Measurements from ENCODE around the gene LRRC61.

LRRC61 gene

DNA sequence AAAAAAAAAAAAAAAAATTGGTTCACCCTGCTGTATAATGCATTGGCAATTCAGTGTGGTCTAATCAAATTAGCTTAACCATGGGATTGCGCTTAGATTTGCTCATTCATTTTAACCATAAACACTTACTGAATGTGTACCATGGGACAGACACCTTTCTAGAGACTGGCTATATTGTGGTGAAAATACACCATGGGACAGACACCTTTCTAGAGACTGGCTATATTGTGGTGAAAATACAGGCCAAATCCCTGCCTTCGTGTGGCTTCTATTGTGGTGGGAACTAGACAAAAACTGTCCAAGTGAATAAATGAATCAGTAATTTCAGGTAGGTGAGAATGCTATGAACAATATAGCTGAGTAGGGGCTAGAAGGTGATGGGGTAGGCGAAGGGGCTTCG, 35.3 kb downstream of the LRRC61 start:
- no peak for DNase-seq

DNA sequence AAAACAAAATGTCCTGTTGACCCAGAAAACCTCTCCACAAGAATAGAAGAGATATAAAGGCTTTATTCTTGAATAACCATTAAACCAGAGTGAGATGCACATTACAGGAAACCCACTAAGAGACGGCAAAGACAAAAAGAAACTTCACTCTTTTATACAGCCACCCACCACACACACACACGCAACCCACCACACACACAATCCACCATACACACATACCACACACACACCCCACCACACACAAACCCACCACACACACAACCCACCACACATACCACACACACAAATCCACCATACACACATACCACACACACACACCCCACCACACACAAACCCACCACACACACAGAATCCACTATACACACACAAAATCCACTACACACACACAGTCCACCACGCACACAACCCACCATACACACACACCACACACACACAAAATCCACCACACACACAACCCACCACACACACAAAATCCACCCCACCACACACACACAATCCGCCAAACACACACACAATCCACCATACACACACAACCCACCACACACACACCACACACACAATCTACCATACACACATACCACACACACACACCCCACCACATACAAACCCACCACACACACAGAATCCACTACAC, 36.0 kb downstream of the LRRC61 start:
- DNase-seq: no peak

DNA sequence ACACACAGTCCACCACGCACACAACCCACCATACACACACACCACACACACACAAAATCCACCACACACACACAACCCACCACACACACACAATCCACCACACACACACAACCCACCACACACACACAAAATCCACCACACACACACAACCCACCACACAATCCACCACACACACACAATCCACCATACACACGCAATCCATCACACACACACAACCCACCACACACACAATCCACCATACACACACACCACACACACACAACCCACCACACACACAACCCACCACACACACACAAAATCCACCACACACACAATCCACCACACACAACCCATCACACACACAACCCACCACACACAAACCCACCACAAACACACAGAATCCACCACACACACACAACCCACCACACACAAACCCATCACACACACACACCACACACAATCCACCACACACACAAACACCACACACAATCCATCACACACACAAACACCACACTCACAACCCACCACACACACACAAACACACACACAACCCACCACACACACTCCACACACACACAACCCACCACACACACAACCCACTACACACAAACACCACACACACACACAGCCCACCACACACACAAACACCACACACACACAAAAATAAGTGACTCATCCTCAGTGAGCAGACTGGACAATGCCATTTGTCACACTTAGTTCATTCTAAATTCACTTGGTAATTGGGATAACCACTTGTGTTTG, 36.6 kb downstream of the LRRC61 start:
- no peak for DNase-seq

DNA sequence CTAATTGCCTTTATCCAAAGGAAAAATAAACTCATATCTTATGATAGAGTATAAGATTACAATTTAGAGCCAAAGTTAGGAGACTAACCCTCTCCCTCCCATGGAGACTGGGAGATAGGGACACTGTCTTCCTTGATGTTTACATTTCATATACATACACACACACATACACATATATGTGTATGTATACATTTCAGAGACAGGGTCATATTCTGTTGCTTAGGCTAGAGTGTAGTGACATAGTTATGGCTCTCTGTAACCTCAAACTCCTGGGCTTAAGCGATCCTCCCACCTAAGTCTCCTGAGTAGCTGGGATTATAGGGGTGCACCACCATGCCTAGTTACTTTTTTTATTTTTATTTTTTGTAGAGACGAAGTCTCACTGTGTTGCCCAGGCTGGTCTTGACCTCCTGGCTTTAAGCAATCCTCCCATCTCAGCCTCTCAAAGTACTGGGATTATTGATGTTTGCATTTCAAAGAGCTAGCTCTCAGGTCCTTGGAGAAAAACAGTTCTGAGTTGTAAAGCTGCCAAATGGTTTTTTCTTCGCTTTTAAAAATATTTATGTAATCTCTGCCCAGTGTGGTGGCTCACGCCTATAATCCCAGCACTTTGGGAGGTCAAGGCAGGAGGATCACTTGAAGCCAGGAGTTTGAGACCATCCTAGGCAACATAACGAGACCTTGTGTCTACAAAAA, 37.4 kb downstream of the LRRC61 start:
- DNase-seq: no peak

DNA sequence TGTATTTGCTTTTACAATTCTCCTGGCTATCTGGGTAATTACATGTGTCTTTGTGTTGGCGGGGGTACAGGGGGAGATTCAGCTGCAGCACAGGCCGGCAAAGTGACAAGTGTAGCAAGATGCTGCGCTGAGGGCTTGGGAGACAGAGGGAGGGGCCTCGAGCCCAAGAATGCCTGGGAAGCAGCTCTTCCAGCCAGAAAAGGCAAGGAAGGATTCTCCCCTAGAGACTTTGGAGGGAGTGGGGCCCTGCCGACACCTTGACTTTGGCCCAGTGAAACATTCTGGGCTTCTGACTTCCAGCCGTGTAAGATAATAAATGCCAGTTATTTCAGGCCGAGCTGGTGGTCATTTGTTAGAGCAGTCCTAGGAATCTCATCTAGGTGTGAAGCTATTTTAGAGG, 38.2 kb downstream of the LRRC61 start:
- no peak for DNase-seq

DNA sequence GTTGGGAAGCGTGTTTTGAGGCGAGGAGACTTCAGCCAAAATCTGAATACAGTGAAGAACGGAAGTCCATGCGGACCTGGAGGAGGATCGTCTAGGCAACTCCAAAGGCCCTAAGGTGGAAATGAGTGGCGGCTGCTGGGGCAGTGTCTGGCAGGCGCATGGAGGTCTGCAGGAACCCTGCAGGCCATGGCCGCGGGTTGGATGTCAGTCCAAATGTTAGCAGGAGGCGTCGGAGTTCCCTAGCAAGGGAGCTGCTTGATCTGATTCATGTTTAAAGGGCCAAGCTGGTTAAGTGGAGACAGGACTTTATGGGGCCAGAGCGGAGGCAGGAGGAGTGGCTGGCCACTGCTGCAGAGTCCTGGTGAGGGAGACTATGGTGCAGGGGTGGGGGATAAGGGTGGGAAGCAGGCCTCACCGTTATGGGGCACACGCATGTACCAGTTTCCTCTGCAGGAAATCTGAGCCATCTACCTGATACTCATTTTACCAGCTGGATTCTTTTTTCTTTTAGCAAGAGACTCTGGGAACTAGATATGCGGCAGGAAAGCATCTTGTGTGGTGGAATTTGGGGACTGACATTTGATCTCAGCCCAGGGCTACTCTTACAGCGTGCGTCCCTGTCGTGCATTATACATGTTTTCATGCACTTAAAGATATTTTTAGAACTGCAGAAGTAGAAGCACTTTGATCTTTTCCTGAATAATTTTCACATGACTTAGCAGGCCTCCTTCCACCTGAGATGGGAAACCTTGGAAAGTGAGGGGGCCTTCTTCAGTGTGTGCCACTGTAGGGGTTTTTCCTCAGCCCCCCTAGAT, 38.9 kb downstream of the LRRC61 start:
- no peak for DNase-seq

DNA sequence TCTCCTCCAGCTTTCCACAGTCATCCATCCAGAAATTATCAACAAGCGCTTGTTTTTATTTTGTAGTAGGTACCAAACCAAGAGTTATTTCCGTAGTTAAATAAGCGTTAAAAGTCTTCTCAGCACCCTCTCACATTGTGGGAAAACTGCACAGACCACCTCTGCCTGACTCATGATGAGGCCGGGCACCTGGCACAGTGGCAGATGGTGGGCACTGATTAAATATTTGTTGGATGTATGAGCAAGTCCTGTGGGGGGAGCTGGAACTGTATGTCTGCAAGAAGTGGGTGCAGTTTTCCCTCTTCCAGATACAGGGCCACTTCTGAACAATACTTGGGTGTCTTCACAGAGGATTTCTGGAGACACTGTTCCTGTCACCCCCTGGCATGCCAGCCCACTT, 40.2 kb downstream of the LRRC61 start:
- DNase-seq: peak; percentile 63

DNA sequence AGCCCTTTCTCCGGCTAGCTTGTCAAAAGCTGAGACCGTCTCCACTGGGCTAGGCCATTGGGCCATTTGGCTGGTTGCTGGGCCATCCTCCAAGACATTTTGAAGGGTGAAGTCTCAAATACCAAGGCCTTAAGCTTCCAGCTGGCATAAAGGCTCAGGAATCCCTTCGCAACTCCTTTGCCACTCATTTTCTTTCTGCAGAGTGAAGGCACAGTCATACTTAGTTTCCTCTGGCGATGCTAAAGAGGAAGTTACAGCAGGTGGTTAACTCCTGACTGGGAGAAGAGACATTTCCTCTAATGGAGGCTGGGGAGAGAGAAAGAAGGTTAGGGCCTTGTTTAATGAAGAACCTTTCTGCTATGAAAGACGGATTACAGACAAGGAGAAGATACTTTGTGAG, 40.7 kb downstream of the LRRC61 start:
- DNase-seq: no peak

DNA sequence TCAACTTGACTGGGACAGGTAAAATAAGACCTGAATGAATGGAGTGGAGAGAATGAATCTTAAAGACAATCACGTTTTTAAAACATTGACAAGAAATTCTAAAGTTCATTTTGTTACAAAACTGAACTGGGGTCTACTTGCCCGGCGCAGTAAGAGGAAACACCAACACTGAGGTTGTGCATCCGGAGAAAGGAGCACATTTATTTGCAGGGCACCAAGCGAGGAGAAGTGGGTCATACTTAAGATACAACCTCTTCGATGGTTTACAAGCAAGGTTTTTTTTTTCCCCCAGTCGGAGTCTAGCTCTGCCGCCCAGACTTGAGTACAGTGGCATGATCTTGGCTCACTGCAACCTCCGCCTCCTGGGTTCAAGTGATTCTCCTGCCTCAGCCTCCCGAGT, 42.0 kb downstream of the LRRC61 start:
- no peak for DNase-seq

DNA sequence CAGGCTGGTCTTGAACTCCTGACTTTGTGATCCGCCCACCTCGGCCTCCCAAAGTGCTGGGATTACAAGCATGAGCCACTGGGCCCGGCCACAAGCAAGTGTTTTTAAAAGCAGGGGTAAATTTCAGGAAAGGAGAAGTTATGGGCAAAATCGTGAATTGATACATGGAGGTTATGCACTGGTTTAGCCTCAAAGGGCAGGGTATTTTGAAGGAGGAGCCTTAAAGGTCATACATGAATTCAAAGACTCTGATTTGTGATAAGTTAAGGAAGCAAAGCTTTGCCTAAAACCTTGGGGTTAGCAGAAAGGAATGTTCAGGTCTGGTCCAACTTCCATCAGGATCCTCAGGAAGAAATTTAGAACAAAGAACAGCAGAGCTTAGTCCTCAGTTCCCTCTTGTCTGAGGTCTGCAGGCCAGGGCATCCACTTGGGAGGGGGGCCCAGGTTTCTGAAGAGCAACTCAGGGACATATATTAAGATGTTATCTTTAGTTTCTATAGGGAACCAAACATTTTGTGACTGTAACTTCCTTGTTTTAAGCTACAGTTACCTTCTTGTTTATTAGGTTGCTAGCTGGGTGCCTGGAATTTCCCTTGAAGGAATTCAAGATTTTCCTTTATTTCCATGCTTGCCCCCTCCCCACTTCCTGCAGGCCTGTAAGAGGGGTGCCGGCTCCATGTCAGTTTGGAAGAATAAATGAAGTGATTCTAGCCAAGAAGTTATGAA, 42.7 kb downstream of the LRRC61 start:
- DNase-seq: no peak

DNA sequence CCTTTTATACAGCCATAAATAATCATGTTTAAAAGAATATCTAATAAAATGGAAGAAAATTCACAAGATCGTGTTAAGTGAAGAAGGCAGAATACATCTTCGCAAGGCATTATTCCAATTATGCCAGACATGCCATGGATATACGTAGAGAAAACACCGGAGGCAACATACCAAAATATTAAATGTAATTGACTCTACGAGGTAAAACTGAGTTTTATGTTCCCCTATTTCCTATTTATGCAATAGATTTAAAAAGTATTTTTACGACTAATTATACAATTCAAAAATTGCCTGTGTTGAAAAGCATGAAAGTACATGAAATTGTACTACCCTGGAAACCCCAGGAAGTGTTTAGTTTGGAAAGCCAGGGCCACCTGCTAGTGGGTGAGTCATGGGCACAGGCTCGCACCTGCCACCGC, 44.5 kb downstream of the LRRC61 start:
- DNase-seq: peak; percentile 91

DNA sequence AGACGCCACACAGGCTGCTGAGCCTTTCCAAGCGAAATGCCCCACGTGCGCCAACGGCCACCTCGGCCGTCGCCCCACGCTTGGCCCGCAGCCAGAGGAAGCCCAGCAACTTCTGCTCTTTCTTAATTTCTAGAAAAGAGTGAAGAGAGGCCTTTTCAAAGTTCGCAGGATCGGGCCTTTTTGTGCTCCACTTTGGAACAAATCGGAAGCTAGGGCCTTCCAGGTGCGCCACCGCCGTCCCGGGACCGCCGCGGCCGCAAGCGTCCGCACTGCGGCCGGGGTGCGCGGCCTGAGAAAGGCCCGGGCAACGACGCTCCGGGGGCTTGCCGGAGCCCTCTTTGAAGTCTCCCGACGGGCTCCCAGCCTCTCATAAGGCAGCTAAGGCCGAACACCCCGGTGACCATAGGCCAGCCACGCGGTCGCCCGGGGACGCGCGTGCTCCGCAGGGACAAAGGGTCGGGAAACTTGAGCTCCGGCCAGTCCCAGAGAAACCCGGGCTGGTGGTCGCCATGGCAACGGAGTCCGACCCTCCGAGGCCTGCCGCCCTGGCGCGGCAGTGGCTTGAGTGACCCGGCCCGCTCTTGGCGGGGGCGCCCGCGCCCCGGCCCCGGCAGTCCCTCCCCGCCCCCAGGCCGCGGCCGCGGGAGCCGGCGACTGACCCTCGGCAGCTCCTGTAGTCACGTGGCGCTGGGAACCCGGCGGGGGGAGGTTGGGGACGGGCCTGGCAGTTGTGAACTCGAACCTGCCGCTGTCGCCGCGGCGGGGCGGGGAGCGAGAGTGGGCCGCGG, 45.1 kb downstream of the LRRC61 start, which contains the start of gene REPIN1:
Gene REPIN1 (plus strand): TSS at position 727 of the 788 bp plus-strand sequence. CDS start 890 bp downstream, outside the sequence.
- peak; percentile 92 for DNase-seq

DNA sequence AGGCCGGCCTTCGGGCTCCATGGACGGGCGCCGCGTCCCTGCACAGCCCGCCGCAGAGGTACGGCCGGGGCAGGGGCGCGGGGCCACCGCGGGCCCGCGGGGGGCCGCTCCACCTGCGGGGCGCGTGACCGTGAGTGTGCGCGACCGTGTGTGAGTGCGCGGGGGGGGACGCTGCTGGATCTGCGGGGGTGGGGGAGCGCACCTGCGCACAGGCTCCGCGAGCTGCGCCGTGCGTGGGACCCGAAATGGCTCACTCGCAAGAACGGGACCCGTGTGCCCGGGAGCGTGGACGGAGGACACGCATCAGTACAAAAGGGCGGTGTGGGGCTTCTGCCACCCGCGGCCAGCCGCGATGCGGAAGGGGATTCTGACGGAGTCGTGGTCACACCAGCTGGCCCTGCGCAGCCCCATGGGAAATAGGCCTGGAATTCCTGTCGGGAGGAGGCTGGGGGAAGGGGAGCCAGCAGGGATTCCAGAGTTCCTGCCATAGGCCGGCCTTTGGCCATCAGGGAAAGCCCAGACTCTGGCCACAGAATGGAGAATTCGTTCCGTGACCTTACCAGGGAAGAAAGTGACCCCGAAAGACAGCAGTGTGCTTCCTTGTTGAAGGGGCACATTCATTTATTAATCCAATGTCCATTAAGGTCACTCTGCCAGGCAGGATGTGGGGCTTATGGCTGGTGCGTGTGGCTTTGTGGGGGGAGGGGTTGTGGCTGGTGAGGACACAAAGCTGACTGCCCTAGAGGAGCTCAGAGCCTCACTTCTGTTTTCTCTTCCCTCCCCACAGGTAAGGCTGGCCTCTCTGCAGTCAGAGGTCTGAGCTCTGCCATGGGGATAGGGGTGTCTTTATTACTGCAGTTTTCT, 46.0 kb downstream of the LRRC61 start:
- peak; percentile 61 for DNase-seq

DNA sequence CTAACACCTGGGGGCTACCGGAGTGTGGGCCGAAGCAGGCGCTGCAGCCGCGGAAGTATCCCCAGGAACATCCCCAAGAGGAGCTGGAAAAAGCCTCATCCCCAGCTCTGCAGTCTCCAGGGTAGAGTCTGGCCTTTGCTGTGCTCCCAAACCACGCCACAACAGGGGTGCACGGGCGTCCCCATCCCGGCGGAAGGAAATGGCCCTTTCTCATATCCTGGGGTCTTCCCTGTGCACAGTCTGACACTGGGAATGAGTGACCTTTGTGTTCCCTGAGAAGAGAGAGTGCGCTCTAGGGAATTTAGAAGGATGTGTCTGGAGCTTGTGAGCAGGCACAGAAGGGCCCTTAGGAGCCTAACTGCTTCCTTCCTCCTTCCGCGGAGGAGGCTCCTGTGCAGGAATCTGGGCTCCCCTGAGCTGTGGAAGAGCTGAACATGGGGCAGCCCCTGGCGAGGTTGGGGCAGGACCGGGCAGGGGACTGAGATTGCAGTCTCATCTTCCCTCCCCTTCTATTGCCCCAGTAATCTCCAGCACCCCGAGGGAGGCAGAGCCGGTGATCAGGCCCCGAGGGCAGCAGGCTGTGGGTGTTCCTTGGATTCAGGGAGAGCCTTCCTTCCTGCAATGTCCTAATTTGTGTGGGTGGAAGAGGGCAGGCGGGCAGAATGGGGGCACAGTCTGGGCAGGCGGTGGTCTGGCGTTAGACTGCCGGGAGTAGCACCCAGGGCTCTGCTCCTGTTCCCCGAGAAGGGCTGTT, 46.8 kb downstream of the LRRC61 start:
- DNase-seq: no peak

DNA sequence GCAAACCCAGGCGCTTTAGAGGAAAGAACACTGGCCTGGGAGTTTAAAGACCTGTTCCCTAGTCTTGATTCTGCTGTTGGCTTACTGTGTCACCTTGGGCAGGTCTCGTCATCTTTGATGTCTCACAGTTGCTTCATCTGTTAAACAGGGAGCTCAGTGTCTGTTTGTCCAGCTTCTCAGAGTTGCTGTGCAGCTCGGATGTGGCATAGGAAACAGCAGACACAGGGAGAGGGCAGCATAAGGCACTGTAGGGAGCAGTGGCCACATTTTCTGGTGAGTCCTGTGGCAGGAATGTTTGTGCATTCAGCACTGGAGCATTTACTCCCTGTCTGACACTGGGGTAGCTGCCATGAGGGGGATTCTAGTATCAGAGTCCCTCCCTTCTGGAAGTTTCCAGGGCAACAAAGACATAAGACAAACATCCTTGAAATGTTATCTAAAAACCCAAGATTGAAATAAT, 47.5 kb downstream of the LRRC61 start:
- no peak for DNase-seq

DNA sequence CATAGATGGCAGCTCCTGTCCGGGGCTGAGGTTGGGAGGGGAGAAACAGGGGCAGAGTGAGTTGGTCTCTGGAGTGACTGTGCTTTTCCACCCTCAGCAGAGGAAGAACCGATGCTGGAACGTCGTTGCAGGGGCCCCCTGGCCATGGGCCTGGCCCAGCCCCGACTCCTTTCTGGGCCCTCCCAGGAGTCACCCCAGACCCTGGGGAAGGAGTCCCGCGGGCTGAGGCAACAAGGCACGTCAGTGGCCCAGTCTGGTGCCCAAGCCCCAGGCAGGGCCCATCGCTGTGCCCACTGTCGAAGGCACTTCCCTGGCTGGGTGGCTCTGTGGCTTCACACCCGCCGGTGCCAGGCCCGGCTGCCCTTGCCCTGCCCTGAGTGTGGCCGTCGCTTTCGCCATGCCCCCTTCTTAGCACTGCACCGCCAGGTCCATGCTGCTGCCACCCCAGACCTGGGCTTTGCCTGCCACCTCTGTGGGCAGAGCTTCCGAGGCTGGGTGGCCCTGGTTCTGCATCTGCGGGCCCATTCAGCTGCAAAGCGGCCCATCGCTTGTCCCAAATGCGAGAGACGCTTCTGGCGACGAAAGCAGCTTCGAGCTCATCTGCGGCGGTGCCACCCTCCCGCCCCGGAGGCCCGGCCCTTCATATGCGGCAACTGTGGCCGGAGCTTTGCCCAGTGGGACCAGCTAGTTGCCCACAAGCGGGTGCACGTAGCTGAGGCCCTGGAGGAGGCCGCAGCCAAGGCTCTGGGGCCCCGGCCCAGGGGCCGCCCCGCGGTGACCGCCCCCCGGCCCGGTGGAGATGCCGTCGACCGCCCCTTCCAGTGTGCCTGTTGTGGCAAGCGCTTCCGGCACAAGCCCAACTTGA, 48.2 kb downstream of the LRRC61 start:
- DNase-seq: no peak

DNA sequence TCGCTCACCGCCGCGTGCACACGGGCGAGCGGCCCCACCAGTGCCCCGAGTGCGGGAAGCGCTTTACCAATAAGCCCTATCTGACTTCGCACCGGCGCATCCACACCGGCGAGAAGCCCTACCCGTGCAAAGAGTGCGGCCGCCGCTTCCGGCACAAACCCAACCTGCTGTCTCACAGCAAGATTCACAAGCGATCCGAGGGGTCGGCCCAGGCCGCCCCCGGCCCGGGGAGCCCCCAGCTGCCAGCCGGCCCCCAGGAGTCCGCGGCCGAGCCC, 48.8 kb downstream of the LRRC61 start:
- DNase-seq: no peak

DNA sequence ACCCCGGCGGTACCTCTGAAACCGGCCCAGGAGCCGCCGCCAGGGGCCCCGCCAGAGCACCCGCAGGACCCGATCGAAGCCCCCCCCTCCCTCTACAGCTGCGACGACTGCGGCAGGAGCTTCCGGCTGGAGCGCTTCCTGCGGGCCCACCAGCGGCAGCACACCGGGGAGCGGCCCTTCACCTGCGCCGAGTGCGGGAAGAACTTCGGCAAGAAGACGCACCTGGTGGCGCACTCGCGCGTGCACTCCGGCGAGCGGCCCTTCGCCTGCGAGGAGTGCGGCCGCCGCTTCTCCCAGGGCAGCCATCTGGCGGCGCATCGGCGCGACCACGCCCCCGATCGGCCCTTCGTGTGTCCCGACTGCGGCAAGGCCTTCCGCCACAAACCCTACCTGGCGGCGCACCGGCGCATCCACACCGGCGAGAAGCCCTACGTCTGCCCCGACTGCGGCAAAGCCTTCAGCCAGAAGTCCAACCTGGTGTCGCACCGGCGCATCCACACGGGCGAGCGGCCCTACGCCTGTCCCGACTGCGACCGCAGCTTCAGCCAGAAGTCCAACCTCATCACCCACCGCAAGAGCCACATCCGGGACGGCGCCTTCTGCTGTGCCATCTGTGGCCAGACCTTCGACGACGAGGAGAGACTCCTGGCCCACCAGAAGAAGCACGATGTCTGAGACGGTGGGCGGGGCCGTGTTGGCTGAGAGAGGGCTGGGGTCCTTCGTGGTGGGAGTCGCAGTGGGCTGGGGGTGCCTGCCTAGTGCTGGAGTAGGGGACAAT, 49.3 kb downstream of the LRRC61 start:
- no peak for DNase-seq

Data from NCI-H1092 treated with DMSO at 0.1 percent for 48 hours (cell line).